HEK293 (cell line): ENCODE results near the gene ACTR1A.

Experiments
- ATF2 ChIP-seq: fragments of 450-650 bp; formaldehyde crosslinking; IDR thresholded peaks from 2 replicates; pipeline ENCODE4 v1.5.1; 2016; ENCODE audit warnings: missing biosample characterization, missing genetic modification characterization, low read depth
- GFI1B ChIP-seq: fragments of 450-650 bp; formaldehyde crosslinking; IDR thresholded peaks from 2 replicates; pipeline ENCODE4 v1.5.1; 2016; ENCODE audit warnings: missing biosample characterization, missing genetic modification characterization
- GLI4 ChIP-seq: fragments of 450-650 bp; formaldehyde crosslinking; IDR thresholded peaks from 2 replicates; pipeline ENCODE4 v1.5.1; 2016; ENCODE audit warnings: missing biosample characterization, missing genetic modification characterization
- KLF8 ChIP-seq: fragments of 450-650 bp; formaldehyde crosslinking; IDR thresholded peaks from 2 replicates; pipeline ENCODE4 v1.5.1; 2016; ENCODE audit warnings: missing biosample characterization, missing genetic modification characterization
- PRDM2 ChIP-seq: fragments of 450-650 bp; formaldehyde crosslinking; IDR thresholded peaks from 2 replicates; pipeline ENCODE4 v1.5.1; 2016; ENCODE audit warnings: missing biosample characterization, missing genetic modification characterization, borderline replicate concordance
- REPIN1 ChIP-seq: fragments of 450-650 bp; formaldehyde crosslinking; IDR thresholded peaks from 2 replicates; pipeline ENCODE4 v1.5.1; 2017; ENCODE audit warnings: missing biosample characterization, missing genetic modification characterization, low read depth
- ZBTB21 ChIP-seq: fragments of 450-650 bp; formaldehyde crosslinking; IDR thresholded peaks from 2 replicates; pipeline ENCODE4 v1.5.1; 2017; ENCODE audit warnings: missing biosample characterization, missing genetic modification characterization
- ZBTB6 ChIP-seq: fragments of 450-650 bp; formaldehyde crosslinking; IDR thresholded peaks from 2 replicates; pipeline ENCODE4 v1.5.1; 2017; ENCODE audit warnings: missing biosample characterization, missing genetic modification characterization
- ZNF121 ChIP-seq: fragments of 450-650 bp; formaldehyde crosslinking; IDR thresholded peaks from 2 replicates; pipeline ENCODE4 v1.5.1; 2016; ENCODE audit warnings: missing biosample characterization, missing genetic modification characterization
- ZNF174 ChIP-seq: fragments of 450-650 bp; formaldehyde crosslinking; IDR thresholded peaks from 2 replicates; pipeline ENCODE4 v1.5.0; 2017; ENCODE audit warnings: missing biosample characterization, mild to moderate bottlenecking, missing genetic modification characterization
- ZNF18 ChIP-seq: fragments of 450-650 bp; formaldehyde crosslinking; IDR thresholded peaks from 2 replicates; pipeline ENCODE4 v1.5.1; 2016; ENCODE audit warnings: missing biosample characterization, missing genetic modification characterization
- ZNF223 ChIP-seq: fragments of 450-650 bp; formaldehyde crosslinking; IDR thresholded peaks from 2 replicates; pipeline ENCODE4 v1.5.1; 2016; ENCODE audit warnings: missing biosample characterization, missing genetic modification characterization
- ZNF23 ChIP-seq: fragments of 450-650 bp; formaldehyde crosslinking; IDR thresholded peaks from 2 replicates; pipeline ENCODE4 v1.5.1; 2016; ENCODE audit warnings: missing biosample characterization, missing genetic modification characterization, borderline replicate concordance
- ZNF274 ChIP-seq, 2 experiments: fragments of 200-500 bp in 1 of 2; fragments of 450-650 bp in 1 of 2; sonication (Bioruptor generic) in 1 of 2; formaldehyde crosslinking in 1 of 2; IDR thresholded peaks; 2 replicates each; pipeline versions ENCODE4 v1.5.1 to v1.6.1; 2014 to 2016; ENCODE audit warnings: borderline replicate concordance in 1 of 2, inconsistent platforms in 1 of 2, low read length in 1 of 2, missing biosample characterization in 1 of 2, missing genetic modification characterization in 1 of 2
- ZNF280D ChIP-seq: fragments of 450-650 bp; formaldehyde crosslinking; IDR thresholded peaks from 2 replicates; pipeline ENCODE4 v1.5.1; 2016; ENCODE audit warnings: missing biosample characterization, missing genetic modification characterization
- ZNF292 ChIP-seq: fragments of 450-650 bp; formaldehyde crosslinking; IDR thresholded peaks from 2 replicates; pipeline ENCODE4 v1.5.1; 2016; ENCODE audit warnings: low read depth, missing biosample characterization, missing genetic modification characterization, borderline replicate concordance
- ZNF335 ChIP-seq: fragments of 450-650 bp; formaldehyde crosslinking; conservative IDR thresholded peaks from 2 replicates; pipeline ENCODE4 v1.5.1; 2016; ENCODE audit warnings: missing biosample characterization, missing genetic modification characterization
- ZNF366 ChIP-seq: fragments of 450-650 bp; formaldehyde crosslinking; conservative IDR thresholded peaks from 2 replicates; pipeline ENCODE4 v1.5.1; 2016; ENCODE audit warnings: missing biosample characterization, missing genetic modification characterization
- ZNF423 ChIP-seq: fragments of 450-650 bp; formaldehyde crosslinking; IDR thresholded peaks from 2 replicates; pipeline ENCODE4 v1.5.1; 2016; ENCODE audit warnings: missing biosample characterization, missing genetic modification characterization
- ZNF529 ChIP-seq: fragments of 450-650 bp; formaldehyde crosslinking; IDR thresholded peaks from 2 replicates; pipeline ENCODE4 v1.5.1; 2017; ENCODE audit warnings: missing genetic modification characterization, missing biosample characterization; ENCODE audit not compliant: insufficient replicate concordance
- ZNF664 ChIP-seq: fragments of 450-650 bp; formaldehyde crosslinking; IDR thresholded peaks from 2 replicates; pipeline ENCODE4 v1.5.1; 2016; ENCODE audit warnings: missing biosample characterization, missing genetic modification characterization
- ZNF670 ChIP-seq: fragments of 450-650 bp; formaldehyde crosslinking; IDR thresholded peaks from 2 replicates; pipeline ENCODE4 v1.5.1; 2016; ENCODE audit warnings: missing biosample characterization, missing genetic modification characterization, low read depth
- ZNF701 ChIP-seq: fragments of 450-650 bp; formaldehyde crosslinking; IDR thresholded peaks from 2 replicates; pipeline ENCODE4 v1.5.1; 2016; ENCODE audit warnings: missing biosample characterization, missing genetic modification characterization
- ZNF785 ChIP-seq: fragments of 450-650 bp; formaldehyde crosslinking; IDR thresholded peaks from 2 replicates; pipeline ENCODE4 v1.5.1; 2016; ENCODE audit warnings: missing biosample characterization, missing genetic modification characterization
- ZNF830 ChIP-seq: fragments of 450-650 bp; IDR thresholded peaks from 2 replicates; pipeline ENCODE4 v1.5.0; 2018; ENCODE audit warnings: missing biosample characterization, missing genetic modification characterization, low read depth, mild to moderate bottlenecking, moderate library complexity
- ZSCAN30 ChIP-seq: fragments of 450-650 bp; IDR thresholded peaks from 2 replicates; pipeline ENCODE4 v1.5.1; 2018; ENCODE audit warnings: missing biosample characterization, mild to moderate bottlenecking, missing genetic modification characterization, moderate library complexity

The ACTR1A gene

GRCh38 chr10:102461187-102462054, 41.1 kb downstream of the ACTR1A start (continued):
- TF ChIP-seq ZNF280D (tag by site-specific recombination) (no peak), ZNF529 (tag by site-specific recombination) (no peak), ZNF785 (no peak), GLI4 (tag by site-specific recombination) (peak; percentile 46; the same call in 1 of the 2 replicates), ZNF664 (tag by site-specific recombination) (no peak), ZNF335 (tag by site-specific recombination) (peak; percentile 78), ZNF23 (tag by site-specific recombination) (no peak), KLF8 (tag by site-specific recombination) (peak; percentile 91), REPIN1 (tag by site-specific recombination) (no peak), ZNF18 (tag by site-specific recombination) (no peak), ZBTB6 (peak; percentile 88), ZNF701 (tag by site-specific recombination) (no peak), ZNF292 (tag by site-specific recombination) (no peak), ZNF223 (tag by site-specific recombination) (no peak), ZNF670 (no peak), ZBTB21 (tag by site-specific recombination) (no peak), PRDM2 (tag by site-specific recombination) (no peak), ZNF423 (tag by site-specific recombination) (no peak), ZNF366 (no peak), ZNF274 (IDR thresholded peaks at IDR 0.05; ENCODE audit: low read length) (no peak), ZNF274 (tag by site-specific recombination; IDR thresholded peaks at IDR 0.05; ENCODE audit: borderline replicate concordance) (no peak), GFI1B (tag by site-specific recombination) (no peak), ATF2 (tag by site-specific recombination) (no peak), ZNF830 (tag by site-specific recombination) (no peak), ZNF174 (tag by site-specific recombination) (no peak), ZNF121 (no peak), ZSCAN30 (tag by site-specific recombination) (peak; percentile 85; the same call in 1 of the 2 replicates)
